ENCODE measurements around the gene RAMP1. TPM values are rescaled to one million over a fixed set of nuclear protein-coding genes. Genes with fewer than 3 reads are reported as not detected.

Gene RAMP1
- total and polyA plus RNA-seq, 9 of the 15 experiments (the other 6 are each of a cell fraction or from before 2014, with no cell fraction given), result 0.72 to 0.77 TPM; not detected in 7

GRCh38 chr2:237861875-237862527 lies 2.6 kb downstream of the RAMP1 start:
- in situ Hi-C loops (cut with MboI), result loop anchor here (25.0 kb wide), 1 partner anchor 400 kb away; no protein-coding TSS in a partner anchor
- POLR2A ChIA-PET, result interaction anchor here (0.6 to 0.9 kb wide), 3 partner anchors 11 to 68 kb away, joined by 3 read pairs; no protein-coding TSS in a partner anchor
- FAIRE-seq, result no peak

DNA sequence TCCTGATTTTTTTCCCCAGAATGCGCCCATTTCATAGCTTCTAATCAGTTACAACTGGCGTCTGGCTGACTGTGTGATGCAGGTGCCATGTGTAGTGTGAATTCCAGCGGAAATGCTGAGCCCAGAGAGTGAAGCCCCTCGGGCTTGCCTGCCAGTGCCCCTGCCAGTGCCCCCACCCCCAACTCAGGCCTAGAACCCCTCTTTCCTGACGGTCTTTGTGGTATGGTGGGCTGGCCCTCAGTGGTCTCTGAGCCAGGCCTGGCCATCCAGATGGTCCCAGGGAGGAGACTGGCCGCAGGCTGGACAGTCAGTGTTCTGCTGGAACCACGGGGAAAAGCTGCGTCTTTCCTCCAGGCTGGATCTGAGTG lies 3.1 kb downstream of the RAMP1 start:
- Histone ChIP-seq H3K27me3 (ENCODE audit: control insufficient read depth in 2 of 2, insufficient read depth in 2 of 2, low read length in 2 of 2) (peaks cover 12 to 60% of the 10 kb centered on the region in 2 experiments; a peak in 4 of 5 replicates), H3K4me3 (no peak overlapping the region), H3K4me2 (ENCODE audit: insufficient read depth, low read length) (no peak overlapping the region), H4K20me1 (replicated peaks; ENCODE audit: control insufficient read depth, insufficient read depth, low read length) (no peaks in the 10 kb centered on the region), H3K9ac (ENCODE audit: insufficient read depth in 1 of 2, low read depth in 2 of 2, low read length in 2 of 2) (no peak overlapping the region), H3K9me1 (ENCODE audit: control insufficient read depth, insufficient read depth, low read length) (no peaks in the 10 kb centered on the region), H3K9me3 (replicated peaks; ENCODE audit: control insufficient read depth, insufficient read depth, low read depth, low read length) (no peaks in the 10 kb centered on the region), H3K27ac (ENCODE audit: extremely low read depth, low read depth, low read length) (no peak overlapping the region), H2AFZ (ENCODE audit: low read depth, low read length) (no peak overlapping the region), H3K36me3 (ENCODE audit: control insufficient read depth, insufficient read depth, low read length) (no peaks in the 10 kb centered on the region), H3K79me2 (ENCODE audit: control insufficient read depth, insufficient read depth, low read length) (no peaks in the 10 kb centered on the region), H3K4me1 (replicated peaks in 1 of 2; ENCODE audit: control insufficient read depth in 2 of 2, insufficient read depth in 2 of 2, low read length in 2 of 2) (peaks cover 0 to 8% of the 10 kb centered on the region in 2 experiments; a peak in 3 of 5 replicates)
- CTCF ChIA-PET (ENCODE audit: low intra/inter-chr PET ratio), result no interaction called here
- BruUV-seq (replicated peaks), result no TSS peak
- POLR2A ChIA-PET, result interaction anchor here (0.7 to 0.9 kb wide), 2 partner anchors 20 to 68 kb away, joined by 3 read pairs; no protein-coding TSS in a partner anchor
- intact Hi-C loops (cut with micrococcal nuclease), result no loop called here
- DNase-seq (ENCODE audit: extremely low read depth in 1 of 4, low spot score in 3 of 4), result no peak
- in situ Hi-C loops (cut with MboI), result loop anchor here (25.0 kb wide), 1 partner anchor 400 kb away; no protein-coding TSS in a partner anchor
- 3% methylated on average over 4 of the region's 8 CpGs for WGBS (ENCODE audit: insufficient coverage, low coverage, missing lambda C conversion rate)
- FAIRE-seq, result no peak
- no peak for ATAC-seq
- TF ChIP-seq JUND (IDR thresholded peaks at IDR 0.05; ENCODE audit: borderline replicate concordance, low read depth, low read length), result no peak
- TF ChIP-seq JUND (tag; IDR thresholded peaks at IDR 0.05; ENCODE audit: borderline replicate concordance, low read depth, low read length), result no peak
- TF ChIP-seq ELK3 (CRISPR knock-in tag; IDR thresholded peaks at IDR 0.05), result no peak
- TF ChIP-seq MEF2D (tag; conservative IDR thresholded peaks at IDR 0.05; ENCODE audit: low read depth), result no peak
- TF ChIP-seq NCOA4 (IDR thresholded peaks at IDR 0.05; ENCODE audit: partially characterized antibody), result no peak
- no peak for TF ChIP-seq ZNF507 (tag; conservative IDR thresholded peaks at IDR 0.05)
- TF ChIP-seq, protein P1, sequence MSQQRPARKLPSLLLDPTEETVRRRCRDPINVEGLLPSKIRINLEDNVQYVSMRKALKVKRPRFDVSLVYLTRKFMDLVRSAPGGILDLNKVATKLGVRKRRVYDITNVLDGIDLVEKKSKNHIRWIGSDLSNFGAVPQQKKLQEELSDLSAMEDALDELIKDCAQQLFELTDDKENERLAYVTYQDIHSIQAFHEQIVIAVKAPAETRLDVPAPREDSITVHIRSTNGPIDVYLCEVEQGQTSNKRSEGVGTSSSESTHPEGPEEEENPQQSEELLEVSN (IDR thresholded peaks at IDR 0.05; ENCODE audit: borderline replicate concordance in 1 of 2, extremely low read depth in 1 of 2, insufficient read depth in 1 of 2, insufficient read length in 1 of 2, low read depth in 1 of 2, low read length in 1 of 2, poor library complexity in 1 of 2, severe bottlenecking in 1 of 2), result no peak
- TF ChIP-seq ZNF668 (CRISPR knock-in tag; IDR thresholded peaks at IDR 0.05), result no peak
- no peak for TF ChIP-seq NFIX (CRISPR knock-in tag; IDR thresholded peaks at IDR 0.05; ENCODE audit: low read depth)

More at GRCh38 chr2:237861875-237862527, 2.6 kb downstream of the RAMP1 start:
- H4K20me1 ChIP-seq (replicated peaks; ENCODE audit: control insufficient read depth, insufficient read depth, low read length), result no peaks in the 10 kb centered on the region
- no peak overlapping the region for H3K27ac ChIP-seq (ENCODE audit: extremely low read depth, low read depth, low read length)
- no peak for DNase-seq (ENCODE audit: extremely low read depth in 1 of 4, low spot score in 3 of 4)
- no peaks in the 10 kb centered on the region for H3K9me1 ChIP-seq (ENCODE audit: control insufficient read depth, insufficient read depth, low read length)
- H3K79me2 ChIP-seq (ENCODE audit: control insufficient read depth, insufficient read depth, low read length), result no peaks in the 10 kb centered on the region
- H3K9ac ChIP-seq (ENCODE audit: insufficient read depth in 1 of 2, low read depth in 2 of 2, low read length in 2 of 2), result no peak overlapping the region
- WGBS (ENCODE audit: insufficient coverage, low coverage, missing lambda C conversion rate), result 14% methylated on average over 11 of the region's 11 CpGs
- H3K4me2 ChIP-seq (ENCODE audit: insufficient read depth, low read length), result no peak overlapping the region
- no peaks in the 10 kb centered on the region for H3K36me3 ChIP-seq (ENCODE audit: control insufficient read depth, insufficient read depth, low read length)
- CTCF ChIA-PET (ENCODE audit: low intra/inter-chr PET ratio), result no interaction called here
- no peak for ATAC-seq
- intact Hi-C loops (cut with micrococcal nuclease), result no loop called here
- TF ChIP-seq RBM25 (IDR thresholded peaks at IDR 0.05; ENCODE audit: low read depth, low read length, severe bottlenecking) (no peak), MEF2A (IDR thresholded peaks at IDR 0.05; ENCODE audit: control insufficient read depth, low read depth, low read length) (no peak), BMI1 (IDR thresholded peaks at IDR 0.05; ENCODE audit: low read length) (no peak), KAT8 (IDR thresholded peaks at IDR 0.05; ENCODE audit: low read depth) (no peak), HDAC3 (IDR thresholded peaks at IDR 0.05; ENCODE audit: borderline replicate concordance, partially characterized antibody) (no peak), FOXK2 (conservative IDR thresholded peaks at IDR 0.05 in 1 of 2, IDR thresholded peaks at IDR 0.05 in 1 of 2; ENCODE audit: low read depth in 2 of 2) (no peak), ZNF551 (CRISPR knock-in tag; IDR thresholded peaks at IDR 0.05) (no peak), PHF21A (IDR thresholded peaks at IDR 0.05; ENCODE audit: borderline replicate concordance, low read depth) (no peak), ZNF23 (CRISPR knock-in tag; IDR thresholded peaks at IDR 0.05) (no peak), GABPA (tag; conservative IDR thresholded peaks at IDR 0.05; ENCODE audit: low read depth) (no peak), ETV1 (tag; conservative IDR thresholded peaks at IDR 0.05; ENCODE audit: low read depth) (no peak)
- no peak overlapping the region for H3K4me3 ChIP-seq
- BruUV-seq (replicated peaks), result no TSS peak
- H3K9me3 ChIP-seq (replicated peaks; ENCODE audit: control insufficient read depth, insufficient read depth, low read depth, low read length), result no peaks in the 10 kb centered on the region
- H3K27me3 ChIP-seq (ENCODE audit: control insufficient read depth in 2 of 2, insufficient read depth in 2 of 2, low read length in 2 of 2), result peaks cover 10 to 60% of the 10 kb centered on the region in 2 experiments; a peak in 4 of 5 replicates
- no peak overlapping the region for H2AFZ ChIP-seq (ENCODE audit: low read depth, low read length)
- peaks cover 0 to 8% of the 10 kb centered on the region in 2 experiments; a peak in 3 of 5 replicates for H3K4me1 ChIP-seq (replicated peaks in 1 of 2; ENCODE audit: control insufficient read depth in 2 of 2, insufficient read depth in 2 of 2, low read length in 2 of 2)
